BJ (cell line): ENCODE measurements around the gene CR2. TPM values are rescaled to one million over a fixed set of nuclear protein-coding genes. Genes with fewer than 3 reads are reported as not detected.

Experiments used
- CTCF ChIA-PET: fragments of 350-600 bp; formaldehyde crosslinking; extraction: SDS; loops from one replicate; lab custom pipeline; 2021; ENCODE audit warnings: antibody characterized with exemption, inconsistent platforms; lab: Yijun Ruan, JAX
- POLR2A ChIA-PET: fragments of 300-600 bp; sonication (Branson Sonifier 250); formaldehyde crosslinking; extraction: SDS; loops from one replicate; lab custom pipeline; 2021; ENCODE audit warnings: antibody characterized with exemption; lab: Charles Lee
- DNase-seq: peaks from one replicate; pipeline ENCODE4 v3.0.0-alpha.2; 2011; ENCODE audit warnings: low read depth
- H3K27me3 ChIP-seq: 2 replicates; pipeline ENCODE4 v1.6.0; 2011; ENCODE audit warnings: low read length; ENCODE audit not compliant: control insufficient read depth, insufficient read depth
- H3K36me3 ChIP-seq: 2 replicates; pipeline ENCODE4 v1.5.1; 2011; ENCODE audit warnings: low read length; ENCODE audit not compliant: control insufficient read depth, insufficient read depth
- H3K4me3 ChIP-seq: 2 replicates; pipeline ENCODE4 v1.5.1; 2011; ENCODE audit warnings: low read depth, mild to moderate bottlenecking, control low read depth, low read length
- polyA plus RNA-seq: library from polyadenylated mRNA; depleted of rRNA; stranded (reverse); fragments of >200 nt; gene quantifications from 2 replicates; pipeline ENCODE4 v1.2.3, GENCODE V29; 2011
- TF ChIP-seq, protein P1 (sequence below): IDR thresholded peaks from 2 replicates; pipeline ENCODE4 v1.5.1; 2011; ENCODE audit warnings: low read depth, mild to moderate bottlenecking, control low read depth, inconsistent platforms, low read length, moderate library complexity; ENCODE audit not compliant: insufficient read depth

The CR2 gene
- polyA plus RNA-seq, 1 experiment, result not detected

DNA sequence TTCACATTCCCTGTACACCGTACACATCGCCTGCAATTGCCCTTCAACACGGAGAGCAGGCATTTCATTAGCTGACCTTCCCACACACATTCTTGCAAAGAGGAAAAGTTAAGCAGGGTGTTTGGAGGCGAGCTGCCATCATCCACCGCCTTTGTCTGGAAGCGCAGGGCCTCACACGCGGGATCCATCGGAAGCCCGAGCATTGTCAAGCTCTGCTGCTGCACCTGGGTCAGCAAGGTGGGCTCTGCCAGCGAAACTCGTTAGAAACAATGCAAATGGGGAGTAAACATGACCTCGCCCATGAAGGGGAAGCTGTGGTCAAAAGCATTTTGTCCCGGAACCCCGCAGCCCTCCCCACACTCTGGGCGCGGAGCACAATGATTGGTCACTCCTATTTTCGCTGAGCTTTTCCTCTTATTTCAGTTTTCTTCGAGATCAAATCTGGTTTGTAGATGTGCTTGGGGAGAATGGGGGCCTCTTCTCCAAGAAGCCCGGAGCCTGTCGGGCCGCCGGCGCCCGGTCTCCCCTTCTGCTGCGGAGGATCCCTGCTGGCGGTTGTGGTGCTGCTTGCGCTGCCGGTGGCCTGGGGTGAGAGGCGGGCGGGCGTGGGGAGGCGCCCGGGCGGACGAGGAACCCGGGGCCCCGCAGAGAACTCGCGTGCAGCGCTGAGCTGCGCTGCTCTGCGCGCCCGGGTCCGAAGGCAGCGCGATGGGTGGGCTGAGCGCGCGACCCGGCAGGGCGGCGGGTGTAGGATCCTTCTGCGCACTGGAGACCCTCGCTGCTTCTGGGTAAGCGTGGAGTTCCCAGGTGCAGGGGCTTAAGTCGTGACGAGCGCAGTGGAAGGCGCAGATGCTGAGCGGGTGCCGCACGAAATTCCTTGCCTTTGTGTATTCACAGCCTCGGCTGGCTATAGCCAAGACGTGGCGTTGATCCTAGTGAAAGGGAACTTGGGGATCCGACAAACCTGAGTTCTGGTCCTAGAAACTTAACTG is 42.0 kb downstream of the CR2 start, which contains the start of gene CR1:
Gene CR1 (plus strand): TSS at position 357 of the 992 bp plus-strand sequence. CDS start 111 bp downstream, at position 468.
- DNase-seq, result no peak
- Histone ChIP-seq H3K4me3 (no peak within 1 kb of the TSS), H3K27me3 (peaks cover 11% of the 10 kb centered on the region), H3K36me3 (no peaks in the 10 kb centered on the region)
- TF ChIP-seq, protein P1, sequence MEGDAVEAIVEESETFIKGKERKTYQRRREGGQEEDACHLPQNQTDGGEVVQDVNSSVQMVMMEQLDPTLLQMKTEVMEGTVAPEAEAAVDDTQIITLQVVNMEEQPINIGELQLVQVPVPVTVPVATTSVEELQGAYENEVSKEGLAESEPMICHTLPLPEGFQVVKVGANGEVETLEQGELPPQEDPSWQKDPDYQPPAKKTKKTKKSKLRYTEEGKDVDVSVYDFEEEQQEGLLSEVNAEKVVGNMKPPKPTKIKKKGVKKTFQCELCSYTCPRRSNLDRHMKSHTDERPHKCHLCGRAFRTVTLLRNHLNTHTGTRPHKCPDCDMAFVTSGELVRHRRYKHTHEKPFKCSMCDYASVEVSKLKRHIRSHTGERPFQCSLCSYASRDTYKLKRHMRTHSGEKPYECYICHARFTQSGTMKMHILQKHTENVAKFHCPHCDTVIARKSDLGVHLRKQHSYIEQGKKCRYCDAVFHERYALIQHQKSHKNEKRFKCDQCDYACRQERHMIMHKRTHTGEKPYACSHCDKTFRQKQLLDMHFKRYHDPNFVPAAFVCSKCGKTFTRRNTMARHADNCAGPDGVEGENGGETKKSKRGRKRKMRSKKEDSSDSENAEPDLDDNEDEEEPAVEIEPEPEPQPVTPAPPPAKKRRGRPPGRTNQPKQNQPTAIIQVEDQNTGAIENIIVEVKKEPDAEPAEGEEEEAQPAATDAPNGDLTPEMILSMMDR, result no peak
- ChIA-PET POLR2A (no interaction called here), CTCF (no interaction called here)

DNA sequence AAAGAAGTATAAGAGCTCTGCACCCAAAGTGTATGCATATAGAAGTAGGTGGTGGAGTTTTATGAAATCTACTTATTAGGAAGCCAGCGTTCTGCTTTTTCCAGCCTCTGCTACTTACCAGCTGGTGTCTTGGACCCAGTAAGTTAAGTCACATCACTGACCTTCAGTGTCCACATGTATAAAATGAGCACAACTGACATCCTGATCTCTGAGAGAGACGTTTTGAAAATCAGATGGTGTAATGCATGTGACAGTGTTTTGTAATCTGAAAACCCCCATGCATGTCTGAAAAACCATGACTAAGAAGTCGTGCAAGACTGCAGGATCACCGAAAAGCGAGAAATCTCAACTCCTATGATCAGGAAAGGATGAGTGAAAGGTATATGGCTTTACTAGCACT is 43.8 kb downstream of the CR2 start:
- peaks cover 11% of the 10 kb centered on the region for H3K27me3 ChIP-seq
- DNase-seq, result no peak
- ChIA-PET POLR2A (no interaction called here), CTCF (interaction anchor here (1.0 kb wide), 1 partner anchor 104 kb away, joined by 3 read pairs; no protein-coding TSS in a partner anchor)
- H3K4me3 ChIP-seq, result no peak overlapping the region
- no peaks in the 10 kb centered on the region for H3K36me3 ChIP-seq
- TF ChIP-seq, protein P1, result no peak

DNA sequence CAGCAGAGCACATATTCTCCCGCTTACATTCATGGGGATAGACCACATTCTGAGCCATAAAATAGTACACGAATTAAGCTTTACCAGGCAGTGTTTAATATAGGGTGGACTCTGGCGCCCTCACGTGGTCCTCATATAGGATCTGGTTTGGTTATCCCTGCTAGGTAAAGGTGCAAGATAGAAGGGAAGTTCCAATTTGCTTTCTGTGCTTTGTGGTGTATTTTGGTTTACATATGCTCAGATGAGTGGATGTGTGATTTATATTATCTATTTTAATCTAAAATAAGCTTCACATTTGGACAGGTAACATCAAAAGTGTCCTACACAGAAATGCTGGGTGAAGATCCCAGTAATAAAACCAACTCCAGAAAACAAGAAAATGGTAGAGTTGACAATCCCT is 45.4 kb downstream of the CR2 start:
- ChIA-PET CTCF (interaction anchor here (0.5 to 1.8 kb wide), 24 partner anchors 10 to 679 kb away, joined by 3 to 7 read pairs (median 3); no protein-coding TSS in a partner anchor), POLR2A (no interaction called here)
- H3K27me3 ChIP-seq, result peaks cover 9% of the 10 kb centered on the region
- H3K4me3 ChIP-seq, result no peak overlapping the region
- TF ChIP-seq, protein P1, result peak; percentile 78
- no peaks in the 10 kb centered on the region for H3K36me3 ChIP-seq
- no peak for DNase-seq

DNA sequence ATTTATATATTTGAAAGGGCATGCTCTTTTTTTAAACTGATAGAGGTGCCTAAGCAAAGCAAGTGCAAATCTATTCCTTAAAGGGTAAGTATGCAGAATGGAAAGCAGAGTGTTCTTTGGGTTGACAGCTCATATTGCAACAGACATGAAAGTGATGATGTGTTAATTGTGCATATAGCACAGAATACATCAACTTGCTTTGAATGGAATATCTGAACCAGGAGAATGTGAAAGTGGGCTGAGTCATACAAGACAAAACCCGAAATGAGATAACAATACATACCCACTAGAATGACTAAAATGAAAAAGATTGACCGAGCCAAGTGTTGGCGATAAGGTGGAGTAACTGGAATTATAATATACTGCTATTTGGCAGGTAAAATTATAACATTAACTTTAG is 46.2 kb downstream of the CR2 start:
- TF ChIP-seq, protein P1, result no peak
- Histone ChIP-seq H3K4me3 (no peak overlapping the region), H3K27me3 (peaks cover 9% of the 10 kb centered on the region), H3K36me3 (no peaks in the 10 kb centered on the region)
- ChIA-PET CTCF (interaction anchor here (0.8 to 1.8 kb wide), 17 partner anchors 9 to 680 kb away, joined by 3 to 7 read pairs (median 4); no protein-coding TSS in a partner anchor), POLR2A (no interaction called here)
- DNase-seq, result no peak

DNA sequence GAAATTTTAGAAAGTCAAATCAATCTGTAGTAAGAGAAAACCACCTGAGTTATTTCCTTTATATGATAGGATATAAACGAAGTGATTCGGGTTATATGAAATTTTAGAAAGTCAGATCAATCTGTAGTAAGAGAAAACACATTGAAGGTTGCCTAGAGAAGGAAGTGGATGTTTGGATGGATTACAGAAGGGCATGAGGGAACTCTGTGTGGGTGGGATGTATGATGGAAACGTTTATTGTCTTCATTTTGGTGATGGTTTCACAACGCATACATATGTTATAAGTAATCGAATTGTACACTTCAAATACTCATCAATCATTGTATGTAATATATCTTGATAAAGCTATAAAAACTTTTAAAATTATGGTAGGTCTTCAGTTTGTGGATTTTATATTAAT is 46.9 kb downstream of the CR2 start:
- no peak for DNase-seq
- Histone ChIP-seq H3K4me3 (no peak overlapping the region), H3K27me3 (peaks cover 9% of the 10 kb centered on the region), H3K36me3 (no peaks in the 10 kb centered on the region)
- ChIA-PET CTCF (interaction anchor here (0.7 kb wide), 1 partner anchor 496 kb away, joined by 3 read pairs; no protein-coding TSS in a partner anchor), POLR2A (no interaction called here)
- TF ChIP-seq, protein P1, result no peak
